Activated T-cell treated with anti-CD3 and anti-CD28 coated beads, Interleukin-2, amount 50 U/mL, for 1 hour (primary cell): ENCODE data around the gene CDKN3.
A peak's percentile ranks its signal among the peaks of the same experiment; 100 is the strongest.
"Not testable (repeated sequence)": the region's sequence is repeated elsewhere in the genome, so short reads cannot be mapped to it uniquely, and the experiment has no call there.

Experiments used
- DNase-seq: peaks from one replicate; pipeline ENCODE4 v3.0.0-alpha.2; 2020

CDKN3 gene

GRCh38 chr14:54370323-54371198 lies 26.2 kb upstream of the CDKN3 start:
- no peak for DNase-seq

- DNase-seq: no peak
These were observed 22.5 kb upstream of the CDKN3 start for GRCh38 chr14:54374117-54374884.

- no peak for DNase-seq
These were observed 19.3 kb upstream of the CDKN3 start for GRCh38 chr14:54377501-54377900.

GRCh38 chr14:54378893-54379292 lies 17.9 kb upstream of the CDKN3 start:
- DNase-seq: not testable (repeated sequence)

GRCh38 chr14:54380558-54380957 lies 16.2 kb upstream of the CDKN3 start:
- DNase-seq: not testable (repeated sequence)

- DNase-seq: no peak
These were observed 15.0 kb upstream of the CDKN3 start for GRCh38 chr14:54381821-54382220.

- no peak for DNase-seq
These were observed 13.0 kb upstream of the CDKN3 start for GRCh38 chr14:54383835-54384234.

GRCh38 chr14:54385556-54385955 lies 11.3 kb upstream of the CDKN3 start:
- DNase-seq: no peak

GRCh38 chr14:54387328-54387727 lies 9.5 kb upstream of the CDKN3 start:
- DNase-seq: no peak

GRCh38 chr14:54392131-54392859 lies 4.5 kb upstream of the CDKN3 start:
- no peak for DNase-seq

GRCh38 chr14:54392986-54393884 lies 3.6 kb upstream of the CDKN3 start:
- not testable (repeated sequence) for DNase-seq

- DNase-seq: no peak
These were observed 2.2 kb upstream of the CDKN3 start for GRCh38 chr14:54394596-54394995.

- no peak for DNase-seq
These were observed 1.5 kb upstream of the CDKN3 start for GRCh38 chr14:54395284-54395683.

GRCh38 chr14:54395716-54396115 lies 1.1 kb upstream of the CDKN3 start:
- no peak for DNase-seq

GRCh38 chr14:54396183-54396492 lies 669 bp upstream of the CDKN3 start:
- DNase-seq: peak; percentile 29

- DNase-seq: no peak
These were observed 2.8 kb downstream of the CDKN3 start for GRCh38 chr14:54399560-54399959.

- not testable (repeated sequence) for DNase-seq
These were observed 6.7 kb downstream of the CDKN3 start for GRCh38 chr14:54403401-54404005.

GRCh38 chr14:54410215-54410614 lies 13.4 kb downstream of the CDKN3 start:
- DNase-seq: no peak

- no peak for DNase-seq
These were observed 14.6 kb downstream of the CDKN3 start for GRCh38 chr14:54411371-54411770.

- no peak for DNase-seq
These were observed 23.8 kb downstream of the CDKN3 start for GRCh38 chr14:54420478-54421142.

GRCh38 chr14:54423991-54424390 lies 27.2 kb downstream of the CDKN3 start:
- DNase-seq: no peak
